ENCODE measurements around the gene CEP135. TPM values are rescaled to one million over a fixed set of nuclear protein-coding genes. Genes with fewer than 3 reads are reported as not detected.
"Not testable (repeated sequence)": the region's sequence is repeated elsewhere in the genome, so short reads cannot be mapped to it uniquely, and the experiment has no call there.

The CEP135 gene
- total RNA-seq, 1 experiment from 2014 or later, result 15.3 TPM

- no peak for DNase-seq (ENCODE audit: low spot score)
- H3K9me3 ChIP-seq (ENCODE audit: low read depth, low read length, poor library complexity, severe bottlenecking), result no peaks in the 10 kb centered on the region
- no peaks in the 10 kb centered on the region for H3K36me3 ChIP-seq (ENCODE audit: insufficient read depth, low read length, poor library complexity, severe bottlenecking)
- TF ChIP-seq CTCF (conservative IDR thresholded peaks at IDR 0.05; ENCODE audit: low read depth, low read length) (no peak), EZH2 (IDR thresholded peaks at IDR 0.05; ENCODE audit: borderline replicate concordance, low read depth, low read length, poor library complexity, severe bottlenecking) (no peak)
- ChIA-PET POLR2A (ENCODE audit: low non-redundant PET) (no interaction called here), CTCF (no interaction called here)
- no peaks in the 10 kb centered on the region for H3K4me1 ChIP-seq (ENCODE audit: insufficient read depth, low read length, poor library complexity, severe bottlenecking)
- H3K27ac ChIP-seq (ENCODE audit: low read depth, low read length, poor library complexity, severe bottlenecking), result no peak overlapping the region
- BruUV-seq (replicated peaks), result no TSS peak
- H3K27me3 ChIP-seq (replicated peaks; ENCODE audit: insufficient read depth, low read depth, low read length, poor library complexity), result no peaks in the 10 kb centered on the region
- intact Hi-C loops (cut with micrococcal nuclease; ENCODE audit: unreplicated experiment), result no loop called here
- H3K4me3 ChIP-seq (ENCODE audit: low read depth, low read length, poor library complexity, severe bottlenecking), result no peak overlapping the region
Observed at GRCh38 chr4:55933611-55934010, 15.1 kb upstream of the CEP135 start.

DNA sequence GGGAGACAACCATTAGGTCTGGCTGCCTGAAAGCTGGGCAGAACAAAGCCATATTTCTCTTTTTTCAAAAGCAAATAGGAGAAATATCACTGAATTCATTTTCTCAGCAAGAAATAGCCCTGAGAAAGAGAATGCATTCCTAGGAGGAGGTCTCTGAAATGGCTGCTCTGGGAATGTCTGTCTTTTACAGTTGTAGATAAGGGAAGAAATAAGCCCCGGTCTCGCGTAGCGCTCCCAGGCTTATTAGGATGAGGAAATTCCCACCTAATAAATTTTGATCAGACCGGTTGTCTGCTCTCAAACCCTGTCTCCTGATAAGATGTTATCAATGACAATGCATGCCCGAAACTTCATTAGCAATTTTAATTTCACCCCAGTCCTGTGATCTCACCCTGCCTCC lies 12.8 kb upstream of the CEP135 start:
- H3K36me3 ChIP-seq (ENCODE audit: insufficient read depth, low read length, poor library complexity, severe bottlenecking); CTCF ChIA-PET; H3K27ac ChIP-seq (ENCODE audit: low read depth, low read length, poor library complexity, severe bottlenecking); POLR2A ChIA-PET (ENCODE audit: low non-redundant PET); DNase-seq (ENCODE audit: low spot score); H3K27me3 ChIP-seq (replicated peaks; ENCODE audit: insufficient read depth, low read depth, low read length, poor library complexity); intact Hi-C loops (cut with micrococcal nuclease; ENCODE audit: unreplicated experiment); H3K9me3 ChIP-seq (ENCODE audit: low read depth, low read length, poor library complexity, severe bottlenecking); BruUV-seq (replicated peaks); H3K4me3 ChIP-seq (ENCODE audit: low read depth, low read length, poor library complexity, severe bottlenecking); H3K4me1 ChIP-seq (ENCODE audit: insufficient read depth, low read length, poor library complexity, severe bottlenecking): not testable (repeated sequence)

DNA sequence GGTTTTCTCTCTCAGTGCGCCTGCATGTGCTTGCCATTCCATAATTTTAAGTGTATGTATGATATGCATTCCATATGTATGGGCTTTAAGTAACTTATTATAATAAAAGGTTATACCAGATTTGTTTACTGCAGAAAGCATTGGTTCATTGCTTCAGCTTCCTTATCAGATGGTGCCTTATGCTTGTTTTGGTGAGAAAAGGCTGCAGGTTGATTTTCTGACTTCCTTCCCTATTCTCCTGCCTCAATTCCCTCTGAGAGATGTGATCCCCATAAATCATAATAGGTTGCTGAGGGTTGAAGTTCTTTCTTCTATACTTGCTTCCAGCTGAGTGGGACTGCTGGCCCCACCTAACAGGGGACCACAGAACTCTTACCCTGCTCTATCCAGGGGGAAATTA lies 10.3 kb upstream of the CEP135 start:
- no TSS peak for BruUV-seq (replicated peaks)
- ChIA-PET CTCF (no interaction called here), POLR2A (ENCODE audit: low non-redundant PET) (no interaction called here)
- Histone ChIP-seq H3K4me3 (ENCODE audit: low read depth, low read length, poor library complexity, severe bottlenecking) (no peak overlapping the region), H3K9me3 (ENCODE audit: low read depth, low read length, poor library complexity, severe bottlenecking) (no peaks in the 10 kb centered on the region), H3K27me3 (replicated peaks; ENCODE audit: insufficient read depth, low read depth, low read length, poor library complexity) (no peaks in the 10 kb centered on the region), H3K27ac (ENCODE audit: low read depth, low read length, poor library complexity, severe bottlenecking) (no peak overlapping the region), H3K4me1 (ENCODE audit: insufficient read depth, low read length, poor library complexity, severe bottlenecking) (no peaks in the 10 kb centered on the region), H3K36me3 (ENCODE audit: insufficient read depth, low read length, poor library complexity, severe bottlenecking) (no peaks in the 10 kb centered on the region)
- DNase-seq (ENCODE audit: low spot score), result no peak
- intact Hi-C loops (cut with micrococcal nuclease; ENCODE audit: unreplicated experiment), result no loop called here
- no peak for TF ChIP-seq CTCF (conservative IDR thresholded peaks at IDR 0.05; ENCODE audit: low read depth, low read length)
- no peak for TF ChIP-seq EZH2 (IDR thresholded peaks at IDR 0.05; ENCODE audit: borderline replicate concordance, low read depth, low read length, poor library complexity, severe bottlenecking)

- no peak overlapping the region for H3K4me3 ChIP-seq (ENCODE audit: low read depth, low read length, poor library complexity, severe bottlenecking)
- H3K4me1 ChIP-seq (ENCODE audit: insufficient read depth, low read length, poor library complexity, severe bottlenecking), result no peaks in the 10 kb centered on the region
- no peak for DNase-seq (ENCODE audit: low spot score)
- no peaks in the 10 kb centered on the region for H3K27me3 ChIP-seq (replicated peaks; ENCODE audit: insufficient read depth, low read depth, low read length, poor library complexity)
- no TSS peak for BruUV-seq (replicated peaks)
- intact Hi-C loops (cut with micrococcal nuclease; ENCODE audit: unreplicated experiment), result no loop called here
- TF ChIP-seq CTCF (conservative IDR thresholded peaks at IDR 0.05; ENCODE audit: low read depth, low read length), result no peak
- TF ChIP-seq EZH2 (IDR thresholded peaks at IDR 0.05; ENCODE audit: borderline replicate concordance, low read depth, low read length, poor library complexity, severe bottlenecking), result no peak
- no peaks in the 10 kb centered on the region for H3K9me3 ChIP-seq (ENCODE audit: low read depth, low read length, poor library complexity, severe bottlenecking)
- H3K27ac ChIP-seq (ENCODE audit: low read depth, low read length, poor library complexity, severe bottlenecking), result no peak overlapping the region
- POLR2A ChIA-PET (ENCODE audit: low non-redundant PET), result no interaction called here
- no peaks in the 10 kb centered on the region for H3K36me3 ChIP-seq (ENCODE audit: insufficient read depth, low read length, poor library complexity, severe bottlenecking)
- CTCF ChIA-PET, result no interaction called here
Observed at GRCh38 chr4:55939421-55939820, 9.3 kb upstream of the CEP135 start.
